HepG2 (cell line): ENCODE measurements around the gene CDHR3. TPM values are rescaled to one million over a fixed set of nuclear protein-coding genes. Genes with fewer than 3 reads are reported as not detected.

Experiments
- ATAC-seq: fragments of 200-7000 bp; cut with Tn5 transposase; 3 replicates; pipeline ENCODE4 v1.9.1; 2020; ENCODE audit warnings: mild to moderate bottlenecking, moderate library complexity
- BruUV-seq: library from RNA; stranded (reverse); fragments of 400-500 nt; replicated peaks from 2 replicates; lab custom pipeline; 2021; lab: Mats Ljungman, UMichigan
- CTCF ChIA-PET: fragments of 300-600 bp; formaldehyde crosslinking; extraction: SDS; loops from one replicate; lab custom pipeline; 2021; ENCODE audit warnings: low total read pairs, inconsistent platforms, low intra/inter-chr PET ratio; lab: Yijun Ruan, JAX
- POLR2A ChIA-PET: fragments of 350-600 bp; sonication (Branson Sonifier 250); formaldehyde crosslinking; loops from one replicate; lab custom pipeline; 2020; ENCODE audit warnings: antibody characterized with exemption, inconsistent platforms; lab: Yijun Ruan, JAX
- DNase-seq: peaks from one replicate; pipeline ENCODE4 v3.0.0-alpha.2; 2015; ENCODE audit warnings: low spot score
- FAIRE-seq: peaks from 3 replicates; lab custom pipeline; 2011; peaks lifted over from hg19 to GRCh38; lab: Jason Lieb, UNC
- H2AFZ ChIP-seq: one replicate; pipeline ENCODE4 v1.6.1; 2011; ENCODE audit warnings: low read length, inconsistent platforms
- H3K27ac ChIP-seq: fragments of 300-600 bp; 3 replicates; pipeline ENCODE4 v1.8.0; 2011; ENCODE audit warnings: mixed run types, mild to moderate bottlenecking, mixed read lengths, low read length, inconsistent platforms; ENCODE audit not compliant: insufficient read depth; ENCODE audit errors: extremely low read length
- H3K27me3 ChIP-seq, 2 experiments: fragments of 200-600 bp in 1 of 2; 2 replicates in 1 of 2; 3 replicates in 1 of 2; pipeline versions ENCODE4 v1.6.0 to v1.8.0; 2011; ENCODE audit warnings: low read length in 2 of 2, mild to moderate bottlenecking in 2 of 2, moderate library complexity in 2 of 2, inconsistent platforms in 1 of 2; ENCODE audit not compliant: insufficient read depth in 2 of 2, control insufficient read depth in 1 of 2
- H3K36me3 ChIP-seq, 2 experiments: fragments of 200-600 bp in 1 of 2; replicated peaks in 1 of 2; 2 replicates in 1 of 2; 3 replicates in 1 of 2; pipeline versions ENCODE4 v1.5.1 to v1.8.0; 2011; ENCODE audit warnings: low read length in 2 of 2, inconsistent platforms in 1 of 2; ENCODE audit not compliant: insufficient read depth in 2 of 2, control insufficient read depth in 1 of 2
- H3K4me1 ChIP-seq: 2 replicates; pipeline ENCODE4 v1.5.1; 2012; ENCODE audit warnings: low read length, inconsistent platforms; ENCODE audit not compliant: insufficient read depth
- H3K4me2 ChIP-seq: 2 replicates; pipeline ENCODE4 v1.6.0; 2011; ENCODE audit warnings: low read depth, low read length, inconsistent platforms
- H3K4me3 ChIP-seq, 3 experiments: fragments of 200-600 bp in 1 of 3; sonication (generic), shearing (Covaris generic) in 1 of 3; replicated peaks in 1 of 3; 2 replicates each; pipeline ENCODE4 v1.5.1; 2011 to 2016; ENCODE audit warnings: low read length in 3 of 3, inconsistent platforms in 2 of 3, low read depth in 2 of 3, mild to moderate bottlenecking in 2 of 3, control low read depth in 1 of 3, mixed read lengths in 1 of 3; ENCODE audit not compliant: insufficient read depth in 1 of 3
- H3K79me2 ChIP-seq: one replicate; pipeline ENCODE4 v1.6.1; 2011; ENCODE audit warnings: low read length, inconsistent platforms; ENCODE audit not compliant: insufficient read depth
- H3K9ac ChIP-seq: 2 replicates; pipeline ENCODE4 v1.6.0; 2011; ENCODE audit warnings: mild to moderate bottlenecking, low read depth, low read length, inconsistent platforms; ENCODE audit not compliant: insufficient read depth
- H3K9me3 ChIP-seq: 2 replicates; pipeline ENCODE4 v1.5.1; 2012; ENCODE audit warnings: mild to moderate bottlenecking, low read length
- H4K20me1 ChIP-seq: 2 replicates; pipeline ENCODE4 v1.6.0; 2011; ENCODE audit warnings: inconsistent platforms, mild to moderate bottlenecking, low read length, moderate library complexity; ENCODE audit not compliant: insufficient read depth
- ADNP ChIP-seq: sonication (generic); formaldehyde crosslinking; IDR thresholded peaks from 2 replicates; pipeline ENCODE4 v1.4.0; 2020; ENCODE audit warnings: missing genetic modification reagents
- BRD4 ChIP-seq: sonication (generic); formaldehyde crosslinking; IDR thresholded peaks from 2 replicates; pipeline ENCODE4 v1.4.0; 2020; ENCODE audit warnings: missing genetic modification reagents
- CREB1 ChIP-seq, 2 experiments: fragments of 450-650 bp in 1 of 2; IDR thresholded peaks; 2 replicates each; pipeline ENCODE4 v1.6.1; 2016 to 2017; ENCODE audit warnings: control low read depth in 1 of 2, mild to moderate bottlenecking in 1 of 2, missing compliant biosample characterization in 1 of 2, missing genetic modification characterization in 1 of 2
- DMAP1 ChIP-seq: IDR thresholded peaks from 2 replicates; pipeline ENCODE4 v1.6.1; 2016
- HNF4A ChIP-seq: sonication (generic); formaldehyde crosslinking; IDR thresholded peaks from 2 replicates; pipeline ENCODE4 v1.4.0; 2020; ENCODE audit warnings: missing genetic modification reagents
- JDP2 ChIP-seq: sonication (generic); formaldehyde crosslinking; IDR thresholded peaks from 2 replicates; pipeline ENCODE4 v1.8.1; 2022; ENCODE audit warnings: missing genetic modification reagents, borderline replicate concordance
- NCOA5 ChIP-seq: sonication (generic); formaldehyde crosslinking; IDR thresholded peaks from 2 replicates; pipeline ENCODE4 v1.4.0; 2020; ENCODE audit warnings: missing genetic modification reagents
- POLR2G ChIP-seq: fragments of 200-400 bp; formaldehyde crosslinking; IDR thresholded peaks from 2 replicates; pipeline ENCODE4 v1.6.1; 2018; ENCODE audit warnings: mild to moderate bottlenecking, low read depth, low read length, moderate library complexity
- SATB2 ChIP-seq: sonication (generic); formaldehyde crosslinking; IDR thresholded peaks from 2 replicates; pipeline ENCODE4 v1.5.0; 2020; ENCODE audit warnings: missing genetic modification reagents
- ZNF136 ChIP-seq: sonication (generic); formaldehyde crosslinking; IDR thresholded peaks from 2 replicates; pipeline ENCODE4 v1.8.1; 2022; ENCODE audit warnings: low read depth, mild to moderate bottlenecking, moderate library complexity, missing genetic modification reagents
- ZNF17 ChIP-seq: sonication (generic); formaldehyde crosslinking; IDR thresholded peaks from 2 replicates; pipeline ENCODE4 v1.5.0; 2020; ENCODE audit warnings: mild to moderate bottlenecking, missing genetic modification reagents
- ZNF20 ChIP-seq: sonication (generic); formaldehyde crosslinking; IDR thresholded peaks from 2 replicates; pipeline ENCODE4 v1.4.0; 2020; ENCODE audit warnings: mild to moderate bottlenecking, moderate library complexity, missing genetic modification reagents
- ZNF205 ChIP-seq: IDR thresholded peaks from 2 replicates; pipeline ENCODE4 v1.6.1; 2018; ENCODE audit warnings: missing biosample characterization, missing genetic modification reagents
- ZNF34 ChIP-seq: sonication (generic); formaldehyde crosslinking; IDR thresholded peaks from 2 replicates; pipeline ENCODE4 v1.4.0; 2020; ENCODE audit warnings: mild to moderate bottlenecking, missing genetic modification reagents, borderline replicate concordance
- WGBS: methylation state at CpG from one replicate; pipeline ENCODE4 v1.1.6; 2017; ENCODE audit warnings: low lambda C conversion rate; 5-methylcytosine and 5-hydroxymethylcytosine counted together
- in situ Hi-C: cut with HindIII; loops from 2 replicates; pipeline ENCODE4 v1.10.0; 2017; ENCODE audit warnings: low pct_unique_long_range_greater_than_20kb; ENCODE audit not compliant: extremely low pct_ligation_motif_present
- intact Hi-C: fragments of 100-400 bp; cut with micrococcal nuclease; formaldehyde crosslinking; loops from one replicate; pipeline ENCODE4 v1.10.0; 2022; ENCODE audit not compliant: unreplicated experiment
- polyA plus RNA-seq, 8 experiments: library from polyadenylated mRNA; depleted of rRNA in 3 of 8; stranded (reverse) in 7 of 8; unstranded in 1 of 8; fragments of >200 nt; fragmentation: Illumina TruSeq in 4 of 8; extraction: Trizol in 4 of 8; gene quantifications; 2 replicates each; pipeline versions ENCODE4 v1.2.1 to v1.2.3, GENCODE V29; 2011 to 2016; ENCODE audit warnings: low read depth in 4 of 8, missing spikeins in 1 of 8, mixed read lengths in 1 of 8; ENCODE audit not compliant: insufficient read depth in 1 of 8
- total RNA-seq, 5 experiments: library from RNA; depleted of rRNA; stranded (reverse); fragments of >200 nt; fragmentation: Illumina TruSeq; extraction: Trizol; gene quantifications; 2 replicates each; pipeline ENCODE4 v1.2.3, GENCODE V29; 2016; ENCODE audit warnings: low read depth in 1 of 5
- TF ChIP-seq, protein P1 (sequence below): IDR thresholded peaks from 2 replicates; pipeline ENCODE4 v1.4.0; 2020; ENCODE audit warnings: mild to moderate bottlenecking, missing genetic modification reagents

The CDHR3 gene
- total and polyA plus RNA-seq, 2 of the 13 experiments (the other 11 are each of a cell fraction or from before 2014, with no cell fraction given): 6.5 to 11.8 TPM

DNA sequence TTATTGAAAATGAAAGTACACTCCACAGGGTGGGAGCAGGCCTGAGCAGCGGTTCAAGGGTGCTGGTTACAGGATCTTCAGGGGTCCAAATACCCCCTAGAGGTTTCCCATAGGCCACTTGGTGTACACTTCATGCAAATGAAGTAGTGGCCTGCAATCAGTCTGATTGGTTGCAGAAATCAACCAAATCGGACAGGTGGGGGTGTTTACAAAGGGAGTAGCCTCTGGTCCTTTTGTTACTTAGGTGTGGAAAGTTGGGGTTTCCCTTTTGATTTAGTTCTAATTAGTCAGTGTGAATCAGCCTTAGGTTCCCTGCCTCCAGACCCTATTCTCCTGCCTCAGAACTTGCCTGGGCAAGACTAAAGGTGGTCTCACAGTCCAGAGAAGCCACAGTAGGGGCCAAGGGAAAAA lies 99.5 kb downstream of the CDHR3 start:
- Histone ChIP-seq H2AFZ (no peak overlapping the region), H3K4me1 (peaks cover 76% of the 10 kb centered on the region), H3K27ac (no peak overlapping the region), H3K4me3 (peak overlapping the region in 2 of 3 experiments; percentile 4 to 36; a peak in 2 of 6 replicates), H3K36me3 (no peaks in the 10 kb centered on the region), H4K20me1 (no peaks in the 10 kb centered on the region), H3K27me3 (peaks cover 3 to 11% of the 10 kb centered on the region in 2 experiments; a peak in 2 of 5 replicates), H3K9me3 (no peaks in the 10 kb centered on the region)
- CTCF ChIA-PET: no interaction called here
- DNase-seq (no peak), ATAC-seq (no peak)
- WGBS: 70% methylated on average over 1 of the region's 2 CpGs
- TF ChIP-seq ZNF20 (CRISPR knock-in tag) (peak; percentile 68; the same call in 1 of the 2 replicates), ZNF136 (CRISPR knock-in tag) (no peak)
- TF ChIP-seq, all 625 proteins: peak for 1
- Histone ChIP-seq H3K4me2 (peak overlapping the region; percentile 58), H3K79me2 (no peaks in the 10 kb centered on the region), H3K9ac (no peak overlapping the region)
- POLR2A ChIA-PET: no interaction called here
- no peak for FAIRE-seq
- intact Hi-C loops (no loop called here), in situ Hi-C loops (no loop called here)
- no TSS peak for BruUV-seq

DNA sequence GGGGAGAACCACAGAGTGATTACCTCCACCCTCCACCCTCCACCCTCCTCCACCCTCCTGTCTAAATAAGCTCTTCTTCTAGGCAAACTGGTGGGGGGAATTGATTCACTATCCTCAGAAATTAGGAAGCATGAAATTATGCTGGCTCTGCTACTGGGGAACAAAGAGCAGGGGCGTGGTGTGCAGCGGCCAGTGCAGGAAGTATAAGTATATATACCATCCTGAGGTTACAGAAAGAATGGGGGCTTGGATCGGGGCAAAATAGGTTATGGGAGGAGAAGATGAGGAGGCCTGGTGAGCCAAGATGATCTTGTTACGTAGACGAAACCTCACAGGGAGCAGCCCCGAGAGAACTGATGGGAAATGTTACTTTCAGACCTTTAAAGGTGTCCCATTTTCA lies 100.0 kb downstream of the CDHR3 start:
- H3K4me3 ChIP-seq: no peak overlapping the region
- no peaks in the 10 kb centered on the region for H4K20me1 ChIP-seq
- H3K27me3 ChIP-seq: peaks cover 3 to 11% of the 10 kb centered on the region in 2 experiments; a peak in 2 of 5 replicates
- intact Hi-C loops (no loop called here), in situ Hi-C loops (no loop called here)
- no peak overlapping the region for H3K9ac ChIP-seq
- peak overlapping the region; percentile 18; the same call in 1 of the 2 replicates for H3K4me2 ChIP-seq
- CTCF ChIA-PET: no interaction called here
- WGBS: 32% methylated on average over 6 of the region's 6 CpGs
- FAIRE-seq (no peak), DNase-seq (no peak), ATAC-seq (no peak)
- H3K27ac ChIP-seq: no peak overlapping the region
- POLR2A ChIA-PET: no interaction called here
- no TSS peak for BruUV-seq
- no peaks in the 10 kb centered on the region for H3K36me3 ChIP-seq
- no peak overlapping the region for H2AFZ ChIP-seq
- peaks cover 81% of the 10 kb centered on the region for H3K4me1 ChIP-seq
- H3K9me3 ChIP-seq: no peaks in the 10 kb centered on the region
- H3K79me2 ChIP-seq: no peaks in the 10 kb centered on the region
- no peak for TF ChIP-seq ADNP (CRISPR knock-in tag)
- no peak for TF ChIP-seq HNF4A (CRISPR knock-in tag)
- no peak for TF ChIP-seq CREB1 (IDR thresholded peaks at IDR 0.05)
- no peak for TF ChIP-seq CREB1 (CRISPR knock-in tag; IDR thresholded peaks at IDR 0.05)
- TF ChIP-seq JDP2 (CRISPR knock-in tag): no peak
- no peak for TF ChIP-seq POLR2G
- TF ChIP-seq DMAP1 (CRISPR knock-in tag): no peak
- no peak for TF ChIP-seq BRD4
- TF ChIP-seq NCOA5 (CRISPR knock-in tag): no peak
- no peak for TF ChIP-seq ZNF205 (CRISPR knock-in tag)
- TF ChIP-seq ZNF34 (CRISPR knock-in tag): no peak
- TF ChIP-seq, protein P1, sequence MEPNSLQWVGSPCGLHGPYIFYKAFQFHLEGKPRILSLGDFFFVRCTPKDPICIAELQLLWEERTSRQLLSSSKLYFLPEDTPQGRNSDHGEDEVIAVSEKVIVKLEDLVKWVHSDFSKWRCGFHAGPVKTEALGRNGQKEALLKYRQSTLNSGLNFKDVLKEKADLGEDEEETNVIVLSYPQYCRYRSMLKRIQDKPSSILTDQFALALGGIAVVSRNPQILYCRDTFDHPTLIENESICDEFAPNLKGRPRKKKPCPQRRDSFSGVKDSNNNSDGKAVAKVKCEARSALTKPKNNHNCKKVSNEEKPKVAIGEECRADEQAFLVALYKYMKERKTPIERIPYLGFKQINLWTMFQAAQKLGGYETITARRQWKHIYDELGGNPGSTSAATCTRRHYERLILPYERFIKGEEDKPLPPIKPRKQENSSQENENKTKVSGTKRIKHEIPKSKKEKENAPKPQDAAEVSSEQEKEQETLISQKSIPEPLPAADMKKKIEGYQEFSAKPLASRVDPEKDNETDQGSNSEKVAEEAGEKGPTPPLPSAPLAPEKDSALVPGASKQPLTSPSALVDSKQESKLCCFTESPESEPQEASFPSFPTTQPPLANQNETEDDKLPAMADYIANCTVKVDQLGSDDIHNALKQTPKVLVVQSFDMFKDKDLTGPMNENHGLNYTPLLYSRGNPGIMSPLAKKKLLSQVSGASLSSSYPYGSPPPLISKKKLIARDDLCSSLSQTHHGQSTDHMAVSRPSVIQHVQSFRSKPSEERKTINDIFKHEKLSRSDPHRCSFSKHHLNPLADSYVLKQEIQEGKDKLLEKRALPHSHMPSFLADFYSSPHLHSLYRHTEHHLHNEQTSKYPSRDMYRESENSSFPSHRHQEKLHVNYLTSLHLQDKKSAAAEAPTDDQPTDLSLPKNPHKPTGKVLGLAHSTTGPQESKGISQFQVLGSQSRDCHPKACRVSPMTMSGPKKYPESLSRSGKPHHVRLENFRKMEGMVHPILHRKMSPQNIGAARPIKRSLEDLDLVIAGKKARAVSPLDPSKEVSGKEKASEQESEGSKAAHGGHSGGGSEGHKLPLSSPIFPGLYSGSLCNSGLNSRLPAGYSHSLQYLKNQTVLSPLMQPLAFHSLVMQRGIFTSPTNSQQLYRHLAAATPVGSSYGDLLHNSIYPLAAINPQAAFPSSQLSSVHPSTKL (CRISPR knock-in tag): no peak
- no peak for TF ChIP-seq SATB2
- no peak for TF ChIP-seq ZNF17 (CRISPR knock-in tag)
